Left forelimb (tissue), 1 donor: ENCODE data around the gene HADHA.

Source experiments
- DNase-seq: peaks from one replicate; pipeline ENCODE4 v3.0.0-alpha.2; 2018; ENCODE audit warnings: low spot score

Gene HADHA

GRCh38 chr2:26193578-26194231, 50.7 kb downstream of the HADHA start:
- no peak for DNase-seq

DNA sequence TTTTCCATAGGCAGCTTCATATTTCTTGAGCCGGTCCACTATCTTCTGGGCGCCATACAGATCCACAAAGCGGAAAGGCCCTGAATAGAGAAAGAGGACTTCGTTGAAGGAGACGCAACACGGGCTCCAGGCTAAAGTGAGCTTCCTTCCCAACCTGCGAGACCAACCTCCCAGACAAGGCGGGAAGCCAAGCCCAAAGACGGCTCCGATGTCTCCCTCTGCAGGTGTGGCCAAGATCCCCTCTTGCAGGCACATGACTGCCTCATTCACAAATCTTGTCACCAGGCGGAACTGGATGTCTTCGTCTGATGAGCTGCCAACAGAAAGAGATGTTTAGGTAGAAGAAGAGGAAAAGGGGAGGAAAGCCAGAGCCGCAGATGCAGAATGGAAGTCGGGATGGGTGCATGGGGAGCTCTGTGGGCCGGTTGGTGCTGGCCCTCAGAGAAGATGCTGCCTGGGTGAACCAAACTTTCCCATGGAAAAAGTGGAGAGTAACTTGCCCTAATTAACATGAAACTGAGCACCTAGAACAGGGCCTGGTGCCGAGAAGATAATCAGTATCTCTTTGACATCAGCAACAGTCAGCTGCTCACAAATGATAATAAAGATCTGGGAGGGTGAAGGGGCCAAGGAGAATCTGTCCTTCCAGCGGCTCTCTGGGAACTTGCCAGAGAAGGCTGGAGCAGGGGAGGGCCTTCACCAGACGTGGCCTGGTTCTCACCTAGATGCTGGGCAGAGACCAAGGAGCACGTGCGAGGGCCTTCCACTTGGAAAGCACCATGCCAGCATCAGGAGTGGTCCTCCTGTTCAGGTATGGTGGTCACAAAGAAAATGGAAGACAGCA, 52.9 kb downstream of the HADHA start:
- no peak for DNase-seq

- DNase-seq = no peak
These were observed 54.1 kb downstream of the HADHA start for GRCh38 chr2:26190369-26190768.

DNA sequence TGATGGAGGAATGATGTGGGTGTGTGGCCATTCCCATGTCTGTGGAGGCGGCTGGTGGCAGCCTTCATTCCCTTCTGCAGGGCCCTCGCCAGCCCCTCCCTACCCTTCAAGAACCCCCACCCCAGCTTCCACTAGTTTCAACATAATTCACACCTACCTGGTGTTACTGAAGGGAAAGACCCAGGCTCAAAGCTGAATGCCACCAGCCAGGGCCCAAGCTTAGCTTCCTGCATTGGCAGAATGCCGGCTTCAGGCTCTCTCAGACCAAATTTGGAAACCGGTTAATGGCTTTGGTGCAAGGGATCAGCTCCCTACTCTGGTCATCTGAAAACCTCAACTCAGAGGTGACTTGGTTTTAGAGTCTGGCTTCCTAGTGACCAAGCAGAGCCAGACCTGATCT, 54.7 kb downstream of the HADHA start:
- DNase-seq = no peak

DNA sequence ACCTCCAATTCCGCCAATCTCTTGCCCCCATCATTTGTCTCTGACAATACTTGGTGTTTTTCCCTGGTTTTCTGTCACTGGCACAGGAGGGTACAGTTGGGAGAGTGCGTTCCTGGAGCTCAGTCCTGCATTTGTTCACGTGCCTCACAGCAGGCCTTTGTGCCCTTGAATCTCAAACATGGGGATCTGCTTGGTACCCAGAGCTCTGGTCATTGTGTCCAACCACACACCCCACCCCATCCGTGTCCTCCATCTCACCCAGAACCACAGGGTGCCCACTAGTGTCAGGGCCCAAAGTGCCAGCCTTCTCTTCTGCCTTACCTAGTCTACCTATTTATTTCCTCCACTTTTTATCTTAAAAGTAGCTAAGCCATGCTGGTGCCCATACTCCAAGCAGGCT, 55.3 kb downstream of the HADHA start:
- DNase-seq = no peak

- no peak for DNase-seq
These were observed 56.8 kb downstream of the HADHA start for GRCh38 chr2:26187537-26188104.

GRCh38 chr2:26187114-26187513, 57.3 kb downstream of the HADHA start:
- DNase-seq = no peak

DNA sequence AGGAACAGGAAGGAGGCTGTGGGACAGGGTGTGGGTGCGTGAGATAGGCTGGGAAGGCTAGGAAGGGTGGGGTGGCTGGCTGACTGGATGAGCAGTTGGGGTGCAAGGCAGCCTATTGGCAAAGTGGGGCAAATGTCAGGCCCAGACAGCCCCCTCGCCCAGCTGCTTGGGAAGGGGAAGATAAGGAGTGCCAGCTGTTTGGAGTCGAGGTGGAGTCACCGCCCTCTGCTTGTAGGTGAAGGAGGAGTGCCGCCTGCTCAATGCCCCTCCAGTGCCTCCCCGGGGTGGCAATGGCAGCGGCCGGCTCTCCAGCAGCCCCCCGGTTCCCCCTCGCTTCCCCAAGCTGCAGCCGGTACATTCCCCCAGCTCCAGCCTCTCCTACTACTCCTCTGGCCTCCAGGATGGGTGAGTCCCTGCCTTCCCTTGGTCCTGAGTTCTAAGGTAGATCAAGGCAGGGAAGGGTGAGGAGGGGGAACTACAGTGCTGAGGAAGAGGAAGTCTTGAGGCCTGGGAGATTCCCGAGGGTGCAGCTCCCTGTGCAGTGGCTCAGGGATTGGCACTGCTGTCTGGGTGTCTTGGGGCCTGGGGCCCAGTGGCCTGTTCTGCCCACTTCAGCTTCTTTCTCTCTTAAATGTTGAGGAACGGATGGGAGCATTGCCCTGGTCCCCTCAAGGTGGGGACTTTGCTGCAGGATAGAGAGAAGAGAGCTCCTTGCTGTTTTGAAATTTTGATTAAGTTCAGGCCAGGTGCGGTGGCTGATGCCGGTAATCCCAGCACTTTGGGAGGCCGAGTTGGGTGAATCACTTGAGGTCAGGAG, 58.3 kb downstream of the HADHA start:
- DNase-seq = no peak

DNA sequence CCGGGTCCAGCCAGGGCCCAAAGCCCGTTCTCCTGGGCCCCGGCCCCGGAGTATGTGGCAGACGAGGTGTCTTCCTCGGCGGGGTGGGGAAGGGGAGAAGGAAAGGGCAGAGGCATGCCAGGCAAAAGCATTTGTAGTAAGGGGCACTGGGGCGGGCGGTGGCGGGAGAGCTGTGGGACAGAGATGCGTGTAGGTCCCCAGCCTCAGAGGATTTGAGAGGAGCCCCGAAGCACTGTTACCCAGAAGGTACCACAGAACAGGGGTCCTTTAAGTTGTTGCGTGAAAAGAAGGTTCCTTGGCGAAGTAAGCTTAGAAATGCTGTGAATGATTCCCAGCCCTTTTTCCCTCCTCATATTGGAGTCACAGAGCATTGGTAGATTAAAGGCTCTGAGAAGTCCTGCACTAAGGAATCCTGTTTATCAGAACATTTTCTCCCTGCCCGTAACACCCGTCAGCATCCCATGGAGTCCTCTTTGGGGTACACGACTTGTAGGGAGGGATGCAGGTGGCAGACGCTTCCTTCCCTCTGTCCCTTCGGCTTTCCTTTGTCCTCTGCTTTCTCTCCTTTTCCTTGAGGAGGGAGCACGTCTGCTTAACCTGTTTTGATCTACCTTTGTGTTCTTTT, 59.0 kb downstream of the HADHA start:
- DNase-seq = no peak

DNA sequence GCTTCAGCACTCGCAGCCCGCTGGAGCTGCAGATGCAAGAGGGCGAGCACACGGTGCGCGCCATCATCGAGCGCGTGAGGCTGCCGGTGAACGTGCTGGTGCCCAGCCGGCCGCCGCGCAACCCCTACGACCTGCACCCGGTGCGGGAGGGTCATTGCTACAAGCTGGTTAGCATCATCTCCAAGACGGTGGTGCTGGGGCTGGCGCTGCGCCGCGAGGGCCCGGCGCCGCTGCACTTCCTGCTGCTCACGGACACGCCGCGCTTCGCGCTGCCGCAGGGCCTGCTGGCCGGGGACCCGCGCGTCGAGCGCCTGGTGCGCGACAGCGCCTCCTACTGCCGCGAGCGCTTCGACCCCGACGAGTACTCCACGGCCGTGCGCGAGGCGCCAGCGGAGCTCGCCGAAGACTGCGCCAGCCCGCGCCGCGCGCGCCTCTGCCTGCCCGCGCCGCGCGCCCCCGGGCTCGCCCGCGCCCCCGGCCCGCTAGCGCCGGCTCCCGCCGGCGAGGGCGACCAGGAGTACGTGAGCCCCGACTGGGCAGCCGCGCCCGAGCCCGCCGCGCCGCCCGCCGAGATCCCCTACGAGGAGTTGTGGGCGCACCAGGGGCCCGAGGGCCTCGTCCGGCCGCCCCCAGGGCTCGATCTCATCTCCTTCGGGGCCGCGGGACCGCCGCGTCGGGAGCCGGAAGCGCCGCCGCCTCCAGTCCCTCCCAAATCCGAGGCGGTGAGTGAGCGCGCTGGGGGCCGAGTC, 59.7 kb downstream of the HADHA start:
- DNase-seq = peak; percentile 90

GRCh38 chr2:26184121-26184520, 60.3 kb downstream of the HADHA start:
- no peak for DNase-seq

DNA sequence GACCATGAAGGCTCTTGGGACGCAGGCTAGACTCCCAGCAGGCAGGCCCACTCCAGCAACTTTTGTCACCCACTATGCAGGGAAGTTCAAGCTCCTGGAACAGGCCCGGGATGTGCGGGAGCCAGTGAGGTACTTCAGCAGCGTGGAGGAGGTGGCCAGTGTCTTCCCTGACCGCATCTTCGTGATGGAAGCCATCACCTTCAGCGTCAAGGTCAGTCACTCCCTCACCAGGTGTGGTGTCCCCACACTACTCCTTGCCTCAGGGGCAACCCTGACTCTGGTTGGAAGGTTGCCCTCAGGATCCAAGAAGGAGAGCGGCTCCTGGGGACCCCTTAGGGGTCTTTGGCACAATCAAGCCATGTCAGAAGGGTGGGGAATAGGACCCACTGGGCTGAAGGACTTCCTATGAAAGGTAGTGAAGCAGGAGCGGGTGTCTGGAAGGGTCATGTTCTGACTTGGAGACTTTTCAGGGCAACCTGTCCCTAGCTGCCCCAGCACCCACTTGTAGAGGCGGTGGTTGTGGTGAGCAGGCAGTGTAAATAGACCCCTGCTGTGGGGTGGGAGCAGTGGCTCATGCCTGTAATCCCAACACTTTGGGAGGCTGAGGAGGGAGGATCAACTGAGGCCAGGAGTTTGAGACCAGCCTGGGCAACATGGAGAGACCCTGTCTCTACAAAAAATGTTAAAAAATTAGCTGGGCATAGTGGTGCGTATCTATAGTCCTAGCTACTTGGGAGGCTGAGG, 61.4 kb downstream of the HADHA start:
- no peak for DNase-seq

DNA sequence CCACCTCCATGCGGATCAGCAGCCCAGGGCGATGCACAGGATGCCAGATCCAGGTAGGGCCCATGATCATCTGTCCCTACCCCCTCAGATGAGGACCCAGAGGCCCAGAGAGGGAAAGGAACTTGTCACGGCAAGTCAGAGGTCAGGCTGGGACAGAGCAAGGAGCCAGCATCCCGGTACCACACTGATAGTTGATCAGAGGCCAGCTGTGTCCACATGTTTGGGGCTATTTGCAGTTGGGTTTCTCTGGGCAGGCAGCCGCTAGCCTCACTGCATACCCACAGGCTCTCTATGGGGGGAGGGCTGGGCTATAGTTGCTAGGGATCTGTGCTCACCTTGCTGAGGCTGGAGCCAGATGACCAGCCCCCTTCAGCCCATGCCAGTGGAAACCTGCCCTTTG, 62.0 kb downstream of the HADHA start:
- DNase-seq = no peak

- no peak for DNase-seq
These were observed 65.0 kb downstream of the HADHA start for GRCh38 chr2:26179446-26179913.

DNA sequence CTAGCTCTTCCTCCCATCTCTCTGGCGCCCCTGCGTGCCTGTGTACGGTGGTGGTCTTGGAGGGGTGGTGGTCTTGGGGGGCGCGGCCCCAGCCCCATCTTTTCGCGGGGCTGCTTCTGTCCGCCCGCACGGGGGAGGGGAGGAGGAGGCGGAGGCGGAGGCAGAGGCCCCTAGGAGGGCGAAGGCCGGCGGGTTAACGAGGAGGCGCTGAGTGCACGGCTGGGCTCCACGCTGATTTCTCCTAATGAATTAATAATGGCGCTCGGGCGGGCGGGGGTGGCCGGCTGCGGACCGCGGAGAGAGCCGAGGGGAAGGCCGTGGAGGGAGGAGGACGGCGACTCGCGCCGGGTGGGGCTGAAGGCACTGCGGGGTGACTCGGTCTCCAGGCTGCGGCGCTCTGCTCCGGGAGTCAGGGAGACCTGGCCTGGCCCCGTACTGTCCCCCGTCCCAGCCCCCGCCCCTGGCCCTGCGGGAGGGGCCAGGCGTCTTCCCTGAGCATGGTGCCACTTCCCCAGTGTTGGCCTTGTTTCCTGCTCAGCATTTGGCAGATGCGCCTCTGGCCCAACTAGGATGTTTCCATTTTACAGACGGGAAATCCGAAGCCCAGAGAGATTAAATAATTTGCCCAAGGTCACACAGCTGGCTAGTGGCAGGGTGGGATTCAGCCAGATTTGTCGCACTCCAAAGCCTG, 65.5 kb downstream of the HADHA start:
- DNase-seq = no peak

- no peak for DNase-seq
These were observed 66.2 kb downstream of the HADHA start for GRCh38 chr2:26178246-26178645.

DNA sequence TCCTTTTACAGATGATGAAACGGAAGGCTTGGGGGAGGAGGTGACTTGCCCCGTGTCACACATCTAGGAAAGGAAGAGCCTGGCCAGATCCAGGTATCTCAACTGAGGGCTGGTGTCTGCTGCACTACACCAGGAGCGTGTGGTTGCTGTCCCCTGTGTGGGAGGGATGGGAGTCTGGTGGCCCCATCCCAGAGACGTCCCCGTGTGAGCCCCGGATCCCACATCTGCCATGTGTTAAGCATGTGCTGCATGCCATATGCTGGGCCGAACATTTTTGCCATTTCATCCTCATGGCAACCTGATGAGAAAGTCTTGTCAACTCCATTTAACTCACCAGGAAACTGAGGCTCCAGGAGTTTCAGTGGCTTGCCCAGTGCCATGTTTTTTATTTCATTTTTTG, 67.3 kb downstream of the HADHA start:
- DNase-seq = no peak

GRCh38 chr2:26176279-26176615, 68.2 kb downstream of the HADHA start:
- DNase-seq = no peak

- no peak for DNase-seq
These were observed 68.8 kb downstream of the HADHA start for GRCh38 chr2:26175466-26176278.
